K562 (cell line): ENCODE measurements around the gene GNAI2. TPM values are rescaled to one million over a fixed set of nuclear protein-coding genes. Genes with fewer than 3 reads are reported as not detected.
"Not testable (repeated sequence)": the region's sequence is repeated elsewhere in the genome, so short reads cannot be mapped to it uniquely, and the experiment has no call there.

Experiments used
- ATAC-seq: fragments of 200-7000 bp; cut with Tn5 transposase; 3 replicates; pipeline ENCODE4 v1.9.1; 2020; ENCODE audit warnings: moderate library complexity
- BruUV-seq: library from RNA; stranded (reverse); fragments of 400-500 nt; replicated peaks from 2 replicates; lab custom pipeline; 2021; lab: Mats Ljungman, UMichigan
- CTCF ChIA-PET: fragments of 300-600 bp; formaldehyde crosslinking; extraction: SDS; loops from one replicate; lab custom pipeline; 2021; ENCODE audit warnings: low intra/inter-chr PET ratio; lab: Yijun Ruan, JAX
- POLR2A ChIA-PET: fragments of 300-600, 350-650 bp; sonication (Branson Sonifier 250); formaldehyde crosslinking; extraction: SDS; loops from one replicate; lab custom pipeline; 2021; ENCODE audit warnings: antibody characterized with exemption, inconsistent platforms; lab: Yijun Ruan, JAX
- DNase-seq, 4 experiments: peaks; one replicate each; pipeline versions ENCODE4 v3.0.0 to v3.0.0-alpha.2; 2011 to 2018; ENCODE audit warnings: low spot score in 3 of 4, mixed read lengths in 3 of 4; ENCODE audit errors: extremely low read depth in 1 of 4
- FAIRE-seq: peaks from 2 replicates; lab custom pipeline; 2011; peaks lifted over from hg19 to GRCh38; lab: Jason Lieb, UNC
- H2AFZ ChIP-seq: 2 replicates; pipeline ENCODE4 v1.6.0; 2011; ENCODE audit warnings: low read depth, low read length, control low read depth, inconsistent platforms
- H3K27ac ChIP-seq: fragments of 200-600 bp; 3 replicates; pipeline ENCODE4 v1.8.0; 2011; ENCODE audit warnings: low read depth, mild to moderate bottlenecking, control low read depth, inconsistent platforms, low read length, moderate library complexity, mixed read lengths; ENCODE audit errors: extremely low read depth
- H3K27me3 ChIP-seq, 2 experiments: fragments of 300-600 bp in 1 of 2; 2 replicates in 1 of 2; 3 replicates in 1 of 2; pipeline versions ENCODE4 v1.6.0 to v1.8.0; 2011; ENCODE audit warnings: inconsistent platforms in 2 of 2, low read length in 2 of 2, mild to moderate bottlenecking in 1 of 2, mixed read lengths in 1 of 2, moderate library complexity in 1 of 2; ENCODE audit not compliant: control insufficient read depth in 2 of 2, insufficient read depth in 2 of 2
- H3K36me3 ChIP-seq: fragments of 300-600 bp; 3 replicates; pipeline ENCODE4 v1.8.0; 2011; ENCODE audit warnings: mild to moderate bottlenecking, low read length, inconsistent platforms; ENCODE audit not compliant: control insufficient read depth, insufficient read depth
- H3K4me1 ChIP-seq, 2 experiments: fragments of 200-600 bp in 1 of 2; replicated peaks in 1 of 2; 2 replicates in 1 of 2; 3 replicates in 1 of 2; pipeline versions ENCODE4 v1.5.1 to v1.8.0; 2011; ENCODE audit warnings: inconsistent platforms in 2 of 2, low read length in 2 of 2, mild to moderate bottlenecking in 1 of 2, mixed read lengths in 1 of 2, moderate library complexity in 1 of 2; ENCODE audit not compliant: control insufficient read depth in 2 of 2, insufficient read depth in 2 of 2
- H3K4me2 ChIP-seq: 2 replicates; pipeline ENCODE4 v1.6.1; 2011; ENCODE audit warnings: low read length, control low read depth, inconsistent platforms, mixed read lengths; ENCODE audit not compliant: insufficient read depth
- H3K4me3 ChIP-seq: fragments of 200-600 bp; sonication (generic), shearing (Covaris generic); 2 replicates; pipeline ENCODE4 v1.5.1; 2016; ENCODE audit warnings: control low read depth, inconsistent platforms
- H3K79me2 ChIP-seq: fragments of 200-600 bp; 3 replicates; pipeline ENCODE4 v1.8.0; 2011; ENCODE audit warnings: low read length, inconsistent platforms; ENCODE audit not compliant: control insufficient read depth, insufficient read depth
- H3K9ac ChIP-seq, 2 experiments: 2 replicates each; pipeline versions ENCODE4 v1.6.0 to v1.6.1; 2011; ENCODE audit warnings: low read depth in 2 of 2, low read length in 2 of 2, control low read depth in 1 of 2, inconsistent platforms in 1 of 2, mild to moderate bottlenecking in 1 of 2, mixed read lengths in 1 of 2; ENCODE audit not compliant: insufficient read depth in 1 of 2
- H3K9me1 ChIP-seq: one replicate; pipeline ENCODE4 v1.6.0; 2011; ENCODE audit warnings: inconsistent platforms, mild to moderate bottlenecking, low read length, moderate library complexity; ENCODE audit not compliant: control insufficient read depth, insufficient read depth
- H3K9me3 ChIP-seq: replicated peaks from 2 replicates; pipeline ENCODE4 v1.5.1; 2011; ENCODE audit warnings: low read depth, low read length, inconsistent platforms; ENCODE audit not compliant: control insufficient read depth, insufficient read depth
- H4K20me1 ChIP-seq: replicated peaks from 2 replicates; pipeline ENCODE4 v1.6.1; 2011; ENCODE audit warnings: low read length, inconsistent platforms, mixed read lengths; ENCODE audit not compliant: control insufficient read depth, insufficient read depth
- CHD2 ChIP-seq: IDR thresholded peaks from 2 replicates; pipeline ENCODE4 v1.6.1; 2011; ENCODE audit warnings: low read depth, low read length
- FOSL1 ChIP-seq: fragments of 200-800 bp; sonication (Bioruptor generic); conservative IDR thresholded peaks from 2 replicates; pipeline ENCODE4 v1.6.1; 2016; ENCODE audit warnings: missing genetic modification characterization, missing compliant biosample characterization
- NCOA1 ChIP-seq: fragments of 450-650 bp; IDR thresholded peaks from 2 replicates; pipeline ENCODE4 v1.6.1; 2016; ENCODE audit warnings: low read depth
- RBM15 ChIP-seq: fragments of 200-400 bp; formaldehyde crosslinking; IDR thresholded peaks from 2 replicates; pipeline ENCODE4 v1.6.1; 2018; ENCODE audit warnings: mild to moderate bottlenecking, low read length, moderate library complexity; ENCODE audit not compliant: insufficient read depth
- SAP30 ChIP-seq: fragments of 200-600 bp; sonication (generic); IDR thresholded peaks from 2 replicates; pipeline ENCODE4 v1.6.1; 2012; ENCODE audit warnings: borderline replicate concordance, low read depth, mild to moderate bottlenecking, moderate library complexity, low read length, control low read depth, inconsistent platforms; ENCODE audit not compliant: insufficient read depth, poor library complexity, severe bottlenecking
- SP1 ChIP-seq: sonication (generic); formaldehyde crosslinking; IDR thresholded peaks from 2 replicates; pipeline ENCODE4 v1.8.1; 2022; ENCODE audit warnings: mild to moderate bottlenecking, missing genetic modification reagents
- U2AF2 ChIP-seq: fragments of 200-400 bp; formaldehyde crosslinking; optimal IDR thresholded peaks from 2 replicates; pipeline ENCODE3; 2017; ENCODE audit warnings: low read depth, mild to moderate bottlenecking, low read length
- ZNF121 ChIP-seq: sonication (generic); formaldehyde crosslinking; conservative IDR thresholded peaks from 2 replicates; pipeline ENCODE4 v1.8.0; 2022; ENCODE audit warnings: missing genetic modification reagents
- ZNF23 ChIP-seq: fragments of 250-450 bp; sonication (Bioruptor Pico); IDR thresholded peaks from 2 replicates; pipeline ENCODE4 v1.4.0; 2020; ENCODE audit warnings: mild to moderate bottlenecking
- ZNF764 ChIP-seq: fragments of 250-450 bp; sonication (Bioruptor Pico); IDR thresholded peaks from 2 replicates; pipeline ENCODE4 v1.4.0; 2020; ENCODE audit warnings: low read depth, mild to moderate bottlenecking, moderate library complexity
- ZNF766 ChIP-seq: fragments of 200-800 bp; sonication (Bioruptor generic); conservative IDR thresholded peaks from 2 replicates; pipeline ENCODE4 v1.6.1; 2016; ENCODE audit warnings: missing genetic modification characterization, missing compliant biosample characterization
- ZNF77 ChIP-seq: fragments of 250-450 bp; sonication (Bioruptor Pico); IDR thresholded peaks from 2 replicates; pipeline ENCODE4 v1.5.0; 2020
- WGBS: fragments of 100-300 bp; shearing (Covaris generic); methylation state at CpG from one replicate; pipeline ENCODE4 v1.1.6; 2016; ENCODE audit warnings: low coverage, mixed read lengths; ENCODE audit not compliant: insufficient coverage; ENCODE audit errors: missing lambda C conversion rate; 5-methylcytosine and 5-hydroxymethylcytosine counted together
- in situ Hi-C: fragments of 300-500 bp; cut with MboI; formaldehyde crosslinking; loops from 4 replicates; pipeline ENCODE4 v1.15.0; 2018; ENCODE audit warnings: inconsistent platforms, mixed read lengths
- intact Hi-C: fragments of 100-400 bp; cut with micrococcal nuclease; formaldehyde crosslinking; loops from 2 replicates; pipeline ENCODE4 v1.14.2; 2022
- polyA plus RNA-seq, 8 experiments: library from polyadenylated mRNA; depleted of rRNA in 4 of 8; stranded (reverse) in 5 of 8; unstranded in 3 of 8; fragments of >200 nt; fragmentation: Nextera tagmentation in 2 of 8; fragmentation: Illumina TruSeq in 1 of 8; extraction: Ambion mirVana in 2 of 8; extraction: Trizol in 1 of 8; gene quantifications; 2 replicates each; pipeline versions ENCODE4 v1.2.1 to v1.2.3, GENCODE V29; 2011 to 2014; ENCODE audit warnings: inconsistent platforms in 1 of 8, missing spikeins in 1 of 8
- total RNA-seq, 7 experiments: library from RNA; depleted of rRNA in 6 of 7; stranded (reverse); fragments of >200 nt in 6 of 7; fragmentation: Illumina TruSeq in 2 of 7; extraction: Trizol in 2 of 7; gene quantifications; 2 replicates each; pipeline versions ENCODE4 v1.2.1 to v1.2.3, GENCODE V29; 2011 to 2021; ENCODE audit warnings: low replicate concordance in 1 of 7
- TF ChIP-seq, protein P1 (sequence below): IDR thresholded peaks from 3 replicates; pipeline ENCODE4 v1.6.1; 2011; ENCODE audit warnings: borderline replicate concordance, mild to moderate bottlenecking; ENCODE audit not compliant: insufficient read length, insufficient read depth
- TF ChIP-seq, protein P2 (sequence below): fragments of 250-450 bp; sonication (Bioruptor Pico); IDR thresholded peaks from 2 replicates; pipeline ENCODE4 v1.8.0; 2022; ENCODE audit warnings: moderate library complexity, mild to moderate bottlenecking, inconsistent platforms

Gene GNAI2
- total and polyA plus RNA-seq, 9 of the 15 experiments (the other 6 are each of a cell fraction or from before 2014, with no cell fraction given): 1.1 to 72.2 (median 42.7) TPM

DNA sequence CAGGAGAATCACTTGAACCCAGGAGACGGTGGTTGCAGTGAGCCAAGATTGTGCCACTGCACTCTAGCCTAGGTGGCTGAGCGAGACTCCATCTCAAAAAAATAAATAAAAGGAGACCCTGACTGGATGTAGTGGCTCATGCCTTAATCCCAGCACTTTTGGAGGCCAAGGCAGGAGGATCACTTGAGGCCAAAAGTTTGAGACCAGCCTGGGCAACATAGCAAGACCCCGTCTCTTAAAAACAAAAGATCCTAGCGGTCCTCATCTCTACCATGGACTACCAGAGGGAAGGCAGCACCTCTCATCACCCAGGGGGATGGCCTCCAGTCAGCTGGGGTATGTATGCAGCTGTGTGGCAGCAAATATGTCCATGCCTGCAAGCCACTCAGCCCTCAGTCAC is 26.2 kb downstream of the GNAI2 start:
- H3K9me1 ChIP-seq, H3K79me2 ChIP-seq, H3K4me2 ChIP-seq, H3K27me3 ChIP-seq, FAIRE-seq, H4K20me1 ChIP-seq, intact Hi-C loops, ATAC-seq, H3K27ac ChIP-seq, H3K4me3 ChIP-seq, H3K9me3 ChIP-seq, H3K9ac ChIP-seq, DNase-seq, BruUV-seq, H2AFZ ChIP-seq, in situ Hi-C loops, H3K36me3 ChIP-seq, CTCF ChIA-PET: not testable (repeated sequence)
- H3K4me1 ChIP-seq: peaks cover 6 to 44% of the 10 kb centered on the region in 2 experiments; a peak in 4 of 5 replicates
- TF ChIP-seq ZNF121 (CRISPR knock-in tag): peak; percentile 78
- POLR2A ChIA-PET: interaction anchor here (0.9 to 1.4 kb wide), 3 partner anchors 15 to 58 kb away, joined by 3 to 4 read pairs (median 3); no protein-coding TSS in a partner anchor
- 82% methylated on average over 4 of the region's 4 CpGs for WGBS

DNA sequence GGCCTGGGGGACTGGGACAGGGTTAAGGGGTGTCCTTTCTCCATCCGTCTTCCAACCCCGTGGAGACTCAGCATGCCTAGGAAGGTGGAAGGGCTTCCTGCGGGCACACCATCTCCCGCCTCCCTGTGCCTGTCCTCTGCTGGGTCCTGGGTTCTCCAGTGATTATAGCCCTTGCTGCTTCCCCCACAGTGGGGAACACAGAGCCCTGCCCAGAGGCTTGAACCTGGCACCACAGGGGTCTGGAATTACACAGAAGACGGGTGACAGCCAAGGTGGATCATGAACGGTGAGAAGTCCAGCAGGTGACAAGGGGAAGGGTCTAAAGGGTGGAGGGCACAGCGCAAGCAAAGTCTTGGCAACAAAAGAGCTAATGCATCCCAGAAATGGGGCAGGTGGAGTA is 26.8 kb downstream of the GNAI2 start:
- DNase-seq (no peak), FAIRE-seq (no peak), ATAC-seq (no peak)
- POLR2A ChIA-PET: interaction anchor here (0.6 to 1.5 kb wide), 3 partner anchors 28 to 304 kb away, joined by 3 to 4 read pairs (median 3); no protein-coding TSS in a partner anchor
- no peak overlapping the region for H3K4me2 ChIP-seq
- H3K9me3 ChIP-seq: 0 out of 2 replicates have a peak, but pooled peaks cover under 1% of the 10 kb centered on the region
- in situ Hi-C loops: no loop called here
- no peak overlapping the region for H3K4me3 ChIP-seq
- CTCF ChIA-PET: no interaction called here
- H3K27ac ChIP-seq: no peak overlapping the region
- TF ChIP-seq SP1 (CRISPR knock-in tag) (no peak), NCOA1 (no peak), RBM15 (no peak), ZNF764 (CRISPR knock-in tag) (no peak), ZNF23 (CRISPR knock-in tag) (no peak), CHD2 (no peak), SAP30 (no peak), ZNF766 (CRISPR knock-in tag) (no peak), ZNF77 (CRISPR knock-in tag) (no peak), U2AF2 (no peak), FOSL1 (tag) (no peak)
- TF ChIP-seq, protein P1, sequence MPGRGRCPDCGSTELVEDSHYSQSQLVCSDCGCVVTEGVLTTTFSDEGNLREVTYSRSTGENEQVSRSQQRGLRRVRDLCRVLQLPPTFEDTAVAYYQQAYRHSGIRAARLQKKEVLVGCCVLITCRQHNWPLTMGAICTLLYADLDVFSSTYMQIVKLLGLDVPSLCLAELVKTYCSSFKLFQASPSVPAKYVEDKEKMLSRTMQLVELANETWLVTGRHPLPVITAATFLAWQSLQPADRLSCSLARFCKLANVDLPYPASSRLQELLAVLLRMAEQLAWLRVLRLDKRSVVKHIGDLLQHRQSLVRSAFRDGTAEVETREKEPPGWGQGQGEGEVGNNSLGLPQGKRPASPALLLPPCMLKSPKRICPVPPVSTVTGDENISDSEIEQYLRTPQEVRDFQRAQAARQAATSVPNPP: no peak
- TF ChIP-seq, protein P2, sequence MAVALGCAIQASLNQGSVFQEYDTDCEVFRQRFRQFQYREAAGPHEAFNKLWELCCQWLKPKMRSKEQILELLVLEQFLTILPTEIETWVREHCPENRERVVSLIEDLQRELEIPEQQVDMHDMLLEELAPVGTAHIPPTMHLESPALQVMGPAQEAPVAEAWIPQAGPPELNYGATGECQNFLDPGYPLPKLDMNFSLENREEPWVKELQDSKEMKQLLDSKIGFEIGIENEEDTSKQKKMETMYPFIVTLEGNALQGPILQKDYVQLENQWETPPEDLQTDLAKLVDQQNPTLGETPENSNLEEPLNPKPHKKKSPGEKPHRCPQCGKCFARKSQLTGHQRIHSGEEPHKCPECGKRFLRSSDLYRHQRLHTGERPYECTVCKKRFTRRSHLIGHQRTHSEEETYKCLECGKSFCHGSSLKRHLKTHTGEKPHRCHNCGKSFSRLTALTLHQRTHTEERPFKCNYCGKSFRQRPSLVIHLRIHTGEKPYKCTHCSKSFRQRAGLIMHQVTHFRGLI (CRISPR knock-in tag): no peak
- peaks cover 6 to 50% of the 10 kb centered on the region in 2 experiments; a peak in 4 of 5 replicates for H3K4me1 ChIP-seq
- H4K20me1 ChIP-seq: no peaks in the 10 kb centered on the region
- 63% methylated on average over 3 of the region's 7 CpGs for WGBS
- H2AFZ ChIP-seq: no peak overlapping the region
- intact Hi-C loops: no loop called here
- BruUV-seq: no TSS peak
- H3K79me2 ChIP-seq: peaks cover 3% of the 10 kb centered on the region; the same call in 1 of the 3 replicates
- H3K36me3 ChIP-seq: peaks cover 6% of the 10 kb centered on the region; the same call in 1 of the 3 replicates
- no peaks in the 10 kb centered on the region for H3K9me1 ChIP-seq
- H3K27me3 ChIP-seq: no peaks in the 10 kb centered on the region
- no peak overlapping the region for H3K9ac ChIP-seq
